ENCODE data around the gene PEAK1. TPM values are rescaled to one million over a fixed set of nuclear protein-coding genes. Genes with fewer than 3 reads are reported as not detected.

The PEAK1 gene
- polyA plus RNA-seq, 1 donor (not counting 4 experiments of a cell fraction or from before 2014, with no cell fraction given), result 5.9 TPM

GRCh38 chr15:77412972-77413698, 6.8 kb downstream of the PEAK1 start:
- no peaks in the 10 kb centered on the region for H3K27me3 ChIP-seq (ENCODE audit: control insufficient read depth, extremely low read depth, insufficient read depth, low read length)
- no peak overlapping the region for H3K27ac ChIP-seq (ENCODE audit: control insufficient read depth, insufficient read depth, low read length)
- H3K4me1 ChIP-seq (ENCODE audit: control insufficient read depth, extremely low read depth, insufficient read depth, low read length), result peaks cover 13% of the 10 kb centered on the region
- H3K4me3 ChIP-seq (ENCODE audit: control insufficient read depth in 2 of 3, extremely low read depth in 1 of 3, insufficient read depth in 2 of 3, low read depth in 1 of 3, low read length in 3 of 3), result no peak overlapping the region
- dilution Hi-C loops (cut with MboI; ENCODE audit: extremely low pct_ligation_motif_present, low sequenced_read_pairs), result no loop called here
- no peak for DNase-seq (ENCODE audit: low read depth, low spot score)
- no peak overlapping the region for H2AFZ ChIP-seq (ENCODE audit: control insufficient read depth, low read length)
- H4K20me1 ChIP-seq (ENCODE audit: control insufficient read depth, extremely low read depth, insufficient read depth, low read length), result no peaks in the 10 kb centered on the region
- no peak overlapping the region for H3K4me2 ChIP-seq (ENCODE audit: control insufficient read depth, extremely low read depth, insufficient read depth, low read depth, low read length)
- no peak for FAIRE-seq
- H3K9me3 ChIP-seq (ENCODE audit: control insufficient read depth, low read depth, low read length), result no peaks in the 10 kb centered on the region
- H3K9me1 ChIP-seq (ENCODE audit: control insufficient read depth, extremely low read depth, insufficient read depth, low read length), result no peaks in the 10 kb centered on the region
- TF ChIP-seq CTCF (optimal IDR thresholded peaks at IDR 0.05 in 1 of 3, IDR thresholded peaks at IDR 0.05 in 1 of 3, conservative IDR thresholded peaks at IDR 0.05 in 1 of 3; ENCODE audit: extremely low read depth in 1 of 3, insufficient read depth in 2 of 3, low read length in 3 of 3) (no peak), EZH2 (IDR thresholded peaks at IDR 0.05; ENCODE audit: low read length) (no peak)
- no peak overlapping the region for H3K9ac ChIP-seq (ENCODE audit: control insufficient read depth, extremely low read depth, insufficient read depth, low read length)
- H3K79me2 ChIP-seq (ENCODE audit: control insufficient read depth, insufficient read depth, low read length), result peaks cover 10% of the 10 kb centered on the region
- H3K36me3 ChIP-seq (ENCODE audit: control insufficient read depth in 2 of 2, extremely low read depth in 1 of 2, insufficient read depth in 2 of 2, low read length in 2 of 2), result no peaks in the 10 kb centered on the region

GRCh38 chr15:77411619-77411976, 8.3 kb downstream of the PEAK1 start:
- H3K4me2 ChIP-seq (ENCODE audit: control insufficient read depth, extremely low read depth, insufficient read depth, low read depth, low read length), result no peak overlapping the region
- no peaks in the 10 kb centered on the region for H3K9me1 ChIP-seq (ENCODE audit: control insufficient read depth, extremely low read depth, insufficient read depth, low read length)
- peaks cover 11% of the 10 kb centered on the region for H3K79me2 ChIP-seq (ENCODE audit: control insufficient read depth, insufficient read depth, low read length)
- no peak for FAIRE-seq
- H3K36me3 ChIP-seq (ENCODE audit: control insufficient read depth in 2 of 2, extremely low read depth in 1 of 2, insufficient read depth in 2 of 2, low read length in 2 of 2), result no peaks in the 10 kb centered on the region
- no peak overlapping the region for H3K27ac ChIP-seq (ENCODE audit: control insufficient read depth, insufficient read depth, low read length)
- no peaks in the 10 kb centered on the region for H3K27me3 ChIP-seq (ENCODE audit: control insufficient read depth, extremely low read depth, insufficient read depth, low read length)
- DNase-seq (ENCODE audit: low read depth, low spot score), result no peak
- H2AFZ ChIP-seq (ENCODE audit: control insufficient read depth, low read length), result no peak overlapping the region
- TF ChIP-seq EZH2 (IDR thresholded peaks at IDR 0.05; ENCODE audit: low read length), result no peak
- TF ChIP-seq CTCF (optimal IDR thresholded peaks at IDR 0.05 in 1 of 3, IDR thresholded peaks at IDR 0.05 in 1 of 3, conservative IDR thresholded peaks at IDR 0.05 in 1 of 3; ENCODE audit: extremely low read depth in 1 of 3, insufficient read depth in 2 of 3, low read length in 3 of 3), result no peak
- dilution Hi-C loops (cut with MboI; ENCODE audit: extremely low pct_ligation_motif_present, low sequenced_read_pairs), result no loop called here
- no peak overlapping the region for H3K4me3 ChIP-seq (ENCODE audit: control insufficient read depth in 2 of 3, extremely low read depth in 1 of 3, insufficient read depth in 2 of 3, low read depth in 1 of 3, low read length in 3 of 3)
- H3K9me3 ChIP-seq (ENCODE audit: control insufficient read depth, low read depth, low read length), result no peaks in the 10 kb centered on the region
- H3K9ac ChIP-seq (ENCODE audit: control insufficient read depth, extremely low read depth, insufficient read depth, low read length), result no peak overlapping the region
- no peaks in the 10 kb centered on the region for H4K20me1 ChIP-seq (ENCODE audit: control insufficient read depth, extremely low read depth, insufficient read depth, low read length)
- H3K4me1 ChIP-seq (ENCODE audit: control insufficient read depth, extremely low read depth, insufficient read depth, low read length), result no peaks in the 10 kb centered on the region

All from keratinocyte (primary cell).